IMR-90 (cell line): ENCODE data around the gene ZNF526. TPM values are rescaled to one million over a fixed set of nuclear protein-coding genes. Genes with fewer than 3 reads are reported as not detected.
A peak's percentile ranks its signal among the peaks of the same experiment; 100 is the strongest.

Source experiments
- ATAC-seq: fragments of 200-7000 bp; cut with Tn5 transposase; 2 replicates; pipeline ENCODE4 v1.9.1; 2020; ENCODE audit warnings: low read depth, mild to moderate bottlenecking, moderate library complexity
- BruUV-seq: library from RNA; stranded (reverse); fragments of 400-500 nt; replicated peaks from 2 replicates; lab custom pipeline; 2021; lab: Mats Ljungman, UMichigan
- CTCF ChIA-PET: fragments of 300-600 bp; formaldehyde crosslinking; extraction: SDS; loops from one replicate; lab custom pipeline; 2021; ENCODE audit warnings: antibody characterized with exemption; lab: Yijun Ruan, JAX
- POLR2A ChIA-PET: fragments of 300-600 bp; sonication (Branson Sonifier 250); formaldehyde crosslinking; loops from one replicate; lab custom pipeline; 2022; ENCODE audit warnings: antibody characterized with exemption; ENCODE audit not compliant: unreplicated experiment; lab: Charles Lee
- DNase-seq: peaks from one replicate; pipeline ENCODE4 v3.0.0; 2013
- H2AFZ ChIP-seq: replicated peaks from 2 replicates; pipeline ENCODE3; 2013; ENCODE audit warnings: low read length, mild to moderate bottlenecking; ENCODE audit not compliant: poor library complexity
- H2AK5ac ChIP-seq: 2 replicates; pipeline ENCODE4 v1.6.1; 2013; ENCODE audit warnings: low read depth, low read length, inconsistent platforms
- H2AK9ac ChIP-seq: replicated peaks from 2 replicates; pipeline ENCODE3; 2013; ENCODE audit warnings: mild to moderate bottlenecking, low read depth, low read length, moderate library complexity; ENCODE audit not compliant: poor library complexity
- H2BK120ac ChIP-seq: 2 replicates; pipeline ENCODE4 v1.6.1; 2013; ENCODE audit warnings: low read depth, low read length, inconsistent platforms
- H2BK15ac ChIP-seq: 3 replicates; pipeline ENCODE4 v1.6.1; 2013; ENCODE audit warnings: low read depth, low read length, inconsistent platforms
- H2BK20ac ChIP-seq: 2 replicates; pipeline ENCODE4 v1.6.1; 2013; ENCODE audit warnings: low read depth, mild to moderate bottlenecking, inconsistent platforms, low read length, moderate library complexity
- H2BK5ac ChIP-seq: 2 replicates; pipeline ENCODE4 v1.6.1; 2013; ENCODE audit warnings: mild to moderate bottlenecking, low read depth, low read length, inconsistent platforms; ENCODE audit not compliant: poor library complexity, severe bottlenecking
- H3K14ac ChIP-seq: replicated peaks from 2 replicates; pipeline ENCODE4 v1.6.1; 2013; ENCODE audit warnings: low read depth, low read length, inconsistent platforms
- H3K18ac ChIP-seq: 2 replicates; pipeline ENCODE4 v1.6.1; 2013; ENCODE audit warnings: low read depth, low read length, control low read depth
- H3K23ac ChIP-seq: 2 replicates; pipeline ENCODE4 v1.6.1; 2013; ENCODE audit warnings: low read depth, low read length, inconsistent platforms
- H3K27ac ChIP-seq: 2 replicates; pipeline ENCODE4 v1.5.1; 2013; ENCODE audit warnings: mild to moderate bottlenecking, control low read depth, low read length; ENCODE audit not compliant: insufficient read depth
- H3K27me3 ChIP-seq: 2 replicates; pipeline ENCODE4 v1.6.1; 2013; ENCODE audit warnings: low read length; ENCODE audit not compliant: control insufficient read depth, insufficient read depth
- H3K36me3 ChIP-seq: 2 replicates; pipeline ENCODE4 v1.6.1; 2013; ENCODE audit warnings: low read length, mixed read lengths; ENCODE audit not compliant: control insufficient read depth, insufficient read depth
- H3K4ac ChIP-seq: 2 replicates; pipeline ENCODE4 v1.6.1; 2013; ENCODE audit warnings: low read depth, low read length, inconsistent platforms
- H3K4me1 ChIP-seq: 2 replicates; pipeline ENCODE4 v1.6.1; 2013; ENCODE audit warnings: low read length, mixed read lengths; ENCODE audit not compliant: control insufficient read depth, insufficient read depth
- H3K4me2 ChIP-seq: 2 replicates; pipeline ENCODE4 v1.6.1; 2013; ENCODE audit warnings: low read depth, mild to moderate bottlenecking, control low read depth, low read length, moderate library complexity
- H3K4me3 ChIP-seq: 2 replicates; pipeline ENCODE4 v1.5.1; 2013; ENCODE audit warnings: low read depth, mild to moderate bottlenecking, control low read depth, low read length, moderate library complexity; ENCODE audit not compliant: insufficient read depth
- H3K56ac ChIP-seq: 2 replicates; pipeline ENCODE4 v1.6.1; 2013; ENCODE audit warnings: low read length, inconsistent platforms; ENCODE audit not compliant: insufficient read depth; ENCODE audit errors: extremely low read depth
- H3K79me1 ChIP-seq, 2 experiments: 2 replicates each; pipeline ENCODE4 v1.6.1; 2013; ENCODE audit warnings: low read length in 2 of 2, inconsistent platforms in 1 of 2, low read depth in 1 of 2
- H3K9ac ChIP-seq: 2 replicates; pipeline ENCODE4 v1.6.1; 2013; ENCODE audit warnings: low read depth, low read length, control low read depth
- H3K9me1 ChIP-seq: 2 replicates; pipeline ENCODE4 v1.6.1; 2013; ENCODE audit warnings: low read length, inconsistent platforms; ENCODE audit not compliant: insufficient read depth
- H3K9me3 ChIP-seq: 2 replicates; pipeline ENCODE4 v1.6.1; 2013; ENCODE audit warnings: low read length; ENCODE audit not compliant: control insufficient read depth, insufficient read depth
- H4K20me1 ChIP-seq: 2 replicates; pipeline ENCODE4 v1.6.1; 2013; ENCODE audit warnings: low read length, inconsistent platforms; ENCODE audit not compliant: insufficient read depth
- H4K5ac ChIP-seq: 2 replicates; pipeline ENCODE4 v1.6.1; 2013; ENCODE audit warnings: mild to moderate bottlenecking, low read depth, low read length, control low read depth
- H4K8ac ChIP-seq, 2 experiments: 2 replicates each; pipeline ENCODE4 v1.6.1; 2013; ENCODE audit warnings: low read depth in 2 of 2, low read length in 2 of 2, control low read depth in 1 of 2, inconsistent platforms in 1 of 2
- H4K91ac ChIP-seq: 2 replicates; pipeline ENCODE4 v1.6.1; 2013; ENCODE audit warnings: low read depth, low read length, inconsistent platforms; ENCODE audit not compliant: insufficient read depth
- BHLHE40 ChIP-seq: fragments of 150-350 bp; IDR thresholded peaks from 2 replicates; pipeline ENCODE4 v1.6.1; 2016; ENCODE audit warnings: mild to moderate bottlenecking, low read depth, low read length
- FOS ChIP-seq: fragments of 150-350 bp; IDR thresholded peaks from 2 replicates; pipeline ENCODE4 v1.6.1; 2016; ENCODE audit warnings: low read depth, low read length
- MAFK ChIP-seq: IDR thresholded peaks from 2 replicates; pipeline ENCODE4 v1.6.1; 2012; ENCODE audit warnings: low read depth, low read length, improper control_type of control experiment
- MAZ ChIP-seq: IDR thresholded peaks from 2 replicates; pipeline ENCODE4 v1.6.1; 2012; ENCODE audit warnings: low read depth, mild to moderate bottlenecking, low read length, improper control_type of control experiment, moderate library complexity, borderline replicate concordance
- WGBS, 2 experiments: methylation state at CpG; one replicate each; pipeline versions ENCODE4 v1.1.5 to v1.1.7; 2013; ENCODE audit warnings: missing lambda C conversion rate in 2 of 2; ENCODE audit not compliant: insufficient read length in 1 of 2; ENCODE audit errors: extremely low coverage in 2 of 2; 5-methylcytosine and 5-hydroxymethylcytosine counted together
- dilution Hi-C: fragments of 300-500 bp; cut with HindIII; formaldehyde crosslinking; loops from one replicate; pipeline ENCODE4 v1.14.3; 2018; ENCODE audit warnings: low sequenced_read_pairs; ENCODE audit not compliant: unreplicated experiment
- in situ Hi-C: fragments of 300-500 bp; cut with MboI; formaldehyde crosslinking; loops from 3 replicates; pipeline ENCODE4 v1.14.3; 2019; ENCODE audit warnings: low sequenced_read_pairs, inconsistent platforms, mixed read lengths
- intact Hi-C: fragments of 100-400 bp; cut with micrococcal nuclease; formaldehyde crosslinking; loops from 2 replicates; pipeline ENCODE4 v1.10.0; 2022
- polyA plus RNA-seq, 3 experiments: library from polyadenylated mRNA; depleted of rRNA; stranded (reverse); fragments of >200 nt; gene quantifications; 2 replicates each; pipeline ENCODE4 v1.2.3, GENCODE V29; 2012; ENCODE audit warnings: low replicate concordance in 1 of 3
- total RNA-seq: library from RNA; depleted of rRNA; stranded (reverse); fragments of >200 nt; gene quantifications from 2 replicates; pipeline ENCODE4 v1.2.3, GENCODE V29; 2012

ZNF526 gene
- total and polyA plus RNA-seq, 2 of the 4 experiments (the other 2 are of a cell fraction), result 7.3 to 13.6 TPM

DNA sequence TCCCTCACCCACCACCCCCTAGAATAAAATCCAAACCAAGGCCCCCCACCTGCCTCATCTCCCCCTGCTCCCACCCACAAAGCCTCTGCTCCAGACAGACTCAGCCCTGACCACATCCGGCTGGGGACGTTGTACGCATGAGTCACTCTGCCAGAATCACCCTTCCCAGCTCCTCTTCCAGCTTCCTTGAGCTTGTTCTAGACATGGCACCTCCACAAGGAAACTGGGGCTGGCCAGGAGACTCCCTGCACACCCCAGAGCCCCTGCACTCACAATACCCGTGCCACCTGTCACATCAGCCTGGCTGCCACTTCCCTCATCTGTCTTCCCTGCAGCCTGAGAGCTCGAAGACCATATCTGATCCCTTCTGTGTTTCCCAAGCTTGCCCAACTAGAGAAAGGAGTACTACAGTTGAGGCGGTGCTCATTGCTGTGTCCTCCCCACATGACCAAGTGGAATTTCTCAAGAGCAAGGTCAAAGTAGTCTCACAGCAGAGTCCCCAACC is 12.3 kb upstream of the ZNF526 start:
- Histone ChIP-seq H2AK5ac (peak overlapping the region; percentile 94), H2BK20ac (peak overlapping the region; percentile 96), H3K23ac (peak overlapping the region; percentile 97), H3K4me1 (peaks cover 13% of the 10 kb centered on the region), H3K4me2 (peak overlapping the region; percentile 40; the same call in 1 of the 2 replicates), H3K79me1 (peaks cover 17 to 86% of the 10 kb centered on the region in 2 experiments), H3K9me3 (no peaks in the 10 kb centered on the region), H3K4me3 (no peak overlapping the region), H3K27ac (peak overlapping the region; percentile 65), H2AFZ (peak overlapping the region; percentile 78), H4K91ac (peak overlapping the region; percentile 92), H3K9ac (no peak overlapping the region), H2AK9ac (peak overlapping the region; percentile 94), H3K18ac (peak overlapping the region; percentile 72; the same call in 1 of the 2 replicates), H4K5ac (no peak overlapping the region; the same call in 1 of the 2 replicates), H3K36me3 (peaks cover 40% of the 10 kb centered on the region), H4K20me1 (no peaks in the 10 kb centered on the region; the same call in none of the 2 replicates), H3K9me1 (peaks cover 33% of the 10 kb centered on the region), H2BK5ac (peak overlapping the region; percentile 97), H3K56ac (peak overlapping the region; percentile 55; the same call in 1 of the 2 replicates), H3K14ac (peak overlapping the region; percentile 93), H4K8ac (peak overlapping the region; percentile 21 to 90), H2BK120ac (peak overlapping the region; percentile 98), H2BK15ac (peak overlapping the region; percentile 91; the same call in 2 of the 3 replicates), H3K27me3 (no peaks in the 10 kb centered on the region), H3K4ac (peak overlapping the region; percentile 98)
- dilution Hi-C loops, result no loop called here
- ChIA-PET CTCF (no interaction called here), POLR2A (interaction anchor here (0.5 kb wide), 1 partner anchor 20 kb away, joined by 3 read pairs; no protein-coding TSS in a partner anchor)
- peak; percentile 89 for DNase-seq
- intact Hi-C loops, result no loop called here
- in situ Hi-C loops, result no loop called here
- 7% methylated on average over 3 of the region's 6 CpGs; no CpG with 5 or more reads in 1 of the 2 experiments for WGBS, 2 experiments
- no TSS peak for BruUV-seq
- peak; percentile 94 for ATAC-seq
- TF ChIP-seq MAZ, result peak; percentile 71; the same call in 1 of the 2 replicates
- TF ChIP-seq MAFK, result no peak
- peak; percentile 81 for TF ChIP-seq FOS
- 0 out of 2 replicates have a peak, but pooled peaks have one; percentile 8 for TF ChIP-seq BHLHE40
